ENCODE measurements around the gene C17orf75. TPM values are rescaled to one million over a fixed set of nuclear protein-coding genes. Genes with fewer than 3 reads are reported as not detected.

C17orf75 gene
- total RNA-seq, 2 experiments from 2014 or later = 30.8 to 32.7 TPM

GRCh38 chr17:32385971-32386370 is 44.0 kb upstream of the C17orf75 start:
- intact Hi-C loops (cut with micrococcal nuclease) = no loop called here
- TF ChIP-seq CTCF (IDR thresholded peaks at IDR 0.05) = no peak

GRCh38 chr17:32385121-32385520 is 43.1 kb upstream of the C17orf75 start:
- no peak for DNase-seq
- ATAC-seq = no peak
- no peak overlapping the region for H3K27ac Mint-ChIP-seq
- no peak for TF ChIP-seq CTCF (IDR thresholded peaks at IDR 0.05)
- intact Hi-C loops (cut with micrococcal nuclease) = no loop called here
- CTCF ChIA-PET = interaction anchor here (0.9 kb wide), 1 partner anchor 13 kb away, joined by 3 read pairs; no protein-coding TSS in a partner anchor
- H3K36me3 Mint-ChIP-seq (ENCODE audit: low read depth) = peaks cover 29% of the 10 kb centered on the region
- H3K4me1 Mint-ChIP-seq (ENCODE audit: low read depth) = peaks cover 5% of the 10 kb centered on the region
- POLR2A ChIA-PET = interaction anchor here (1.2 to 1.9 kb wide), 3 partner anchors 12 to 59 kb away, joined by 3 to 4 read pairs (median 3); partner anchors contain the start of gene PSMD11
- no peak overlapping the region for H3K4me3 Mint-ChIP-seq
- no peaks in the 10 kb centered on the region for H3K9me3 Mint-ChIP-seq
- no peaks in the 10 kb centered on the region for H3K27me3 Mint-ChIP-seq

More at GRCh38 chr17:32385971-32386370, 44.0 kb upstream of the C17orf75 start:
- DNase-seq = no peak
- ATAC-seq = no peak
- ChIA-PET POLR2A (interaction anchor here (0.7 to 1.9 kb wide), 3 partner anchors 12 to 59 kb away, joined by 3 to 4 read pairs (median 3); partner anchors contain the start of gene PSMD11), CTCF (interaction anchor here (0.9 to 1.9 kb wide), 3 partner anchors 13 to 76 kb away, joined by 3 to 7 read pairs (median 6); partner anchors contain the start of gene PSMD11)
- no peak overlapping the region for H3K27ac Mint-ChIP-seq
- H3K27me3 Mint-ChIP-seq = no peaks in the 10 kb centered on the region
- peaks cover 22% of the 10 kb centered on the region for H3K36me3 Mint-ChIP-seq (ENCODE audit: low read depth)
- no peak overlapping the region for H3K4me3 Mint-ChIP-seq
- H3K4me1 Mint-ChIP-seq (ENCODE audit: low read depth) = peaks cover 5% of the 10 kb centered on the region
- no peaks in the 10 kb centered on the region for H3K9me3 Mint-ChIP-seq

- Mint-ChIP-seq H3K36me3 (ENCODE audit: low read depth) (peaks cover 36% of the 10 kb centered on the region), H3K27me3 (no peaks in the 10 kb centered on the region), H3K27ac (no peak overlapping the region), H3K4me3 (no peak overlapping the region), H3K9me3 (no peaks in the 10 kb centered on the region), H3K4me1 (ENCODE audit: low read depth) (peaks cover 5% of the 10 kb centered on the region)
- ATAC-seq (no peak), DNase-seq (no peak)
- ChIA-PET POLR2A (interaction anchor here (1.0 to 1.2 kb wide), 2 partner anchors 12 kb away, joined by 3 to 4 read pairs; no protein-coding TSS in a partner anchor), CTCF (no interaction called here)
- TF ChIP-seq CTCF (IDR thresholded peaks at IDR 0.05) = no peak
- intact Hi-C loops (cut with micrococcal nuclease) = no loop called here
Measured at GRCh38 chr17:32383926-32384434, 42.0 kb upstream of the C17orf75 start.

- POLR2A ChIA-PET = interaction anchor here (0.6 kb wide), 1 partner anchor 91 kb away, joined by 3 read pairs; no protein-coding TSS in a partner anchor
- no peak for TF ChIP-seq CTCF (IDR thresholded peaks at IDR 0.05)
- ATAC-seq = peak; percentile 15
- Mint-ChIP-seq H3K36me3 (ENCODE audit: low read depth) (peaks cover 47% of the 10 kb centered on the region), H3K4me1 (ENCODE audit: low read depth) (peaks cover 5% of the 10 kb centered on the region), H3K27ac (peak overlapping the region; percentile 35), H3K27me3 (no peaks in the 10 kb centered on the region), H3K9me3 (no peaks in the 10 kb centered on the region), H3K4me3 (no peak overlapping the region)
- intact Hi-C loops (cut with micrococcal nuclease) = no loop called here
- DNase-seq = no peak
- CTCF ChIA-PET = no interaction called here
Measured at GRCh38 chr17:32382526-32383223, 40.7 kb upstream of the C17orf75 start.

- no peak overlapping the region for H3K4me3 Mint-ChIP-seq
- ChIA-PET POLR2A (interaction anchor here (0.6 to 1.6 kb wide), 4 partner anchors 11 to 567 kb away, joined by 3 to 6 read pairs (median 4); no protein-coding TSS in a partner anchor), CTCF (interaction anchor here (1.1 kb wide), 2 partner anchors 35 to 107 kb away, joined by 3 read pairs; no protein-coding TSS in a partner anchor)
- peak overlapping the region; percentile 14 for H3K27ac Mint-ChIP-seq
- no peak for DNase-seq
- peaks cover 59% of the 10 kb centered on the region for H3K36me3 Mint-ChIP-seq (ENCODE audit: low read depth)
- H3K9me3 Mint-ChIP-seq = no peaks in the 10 kb centered on the region
- H3K27me3 Mint-ChIP-seq = no peaks in the 10 kb centered on the region
- peaks cover 42% of the 10 kb centered on the region for H3K4me1 Mint-ChIP-seq (ENCODE audit: low read depth)
- no peak for TF ChIP-seq CTCF (IDR thresholded peaks at IDR 0.05)
- ATAC-seq = peak; percentile 39
- intact Hi-C loops (cut with micrococcal nuclease) = no loop called here
Measured at GRCh38 chr17:32370426-32370825, 28.5 kb upstream of the C17orf75 start.
